GM12864 (cell line): ENCODE measurements around the gene D2HGDH.
"Not testable (repeated sequence)": the region's sequence is repeated elsewhere in the genome, so short reads cannot be mapped to it uniquely, and the experiment has no call there.

Experiments
- DNase-seq: peaks from one replicate; pipeline ENCODE4 v3.0.0-alpha.2; 2011; ENCODE audit warnings: low read depth
- H3K4me3 ChIP-seq: 2 replicates; pipeline ENCODE4 v1.5.1; 2011; ENCODE audit warnings: mild to moderate bottlenecking, low read depth, low read length, control low read depth
- CTCF ChIP-seq: IDR thresholded peaks from 2 replicates; pipeline ENCODE4 v1.5.1; 2011; ENCODE audit warnings: low read depth, mild to moderate bottlenecking, moderate library complexity, low read length, control low read depth, inconsistent platforms; ENCODE audit errors: missing control alignments

Gene D2HGDH

GRCh38 chr2:241798631-241799521, 64.4 kb downstream of the D2HGDH start:
- TF ChIP-seq CTCF = no peak
- no peak for DNase-seq
- no peak overlapping the region for H3K4me3 ChIP-seq

DNA sequence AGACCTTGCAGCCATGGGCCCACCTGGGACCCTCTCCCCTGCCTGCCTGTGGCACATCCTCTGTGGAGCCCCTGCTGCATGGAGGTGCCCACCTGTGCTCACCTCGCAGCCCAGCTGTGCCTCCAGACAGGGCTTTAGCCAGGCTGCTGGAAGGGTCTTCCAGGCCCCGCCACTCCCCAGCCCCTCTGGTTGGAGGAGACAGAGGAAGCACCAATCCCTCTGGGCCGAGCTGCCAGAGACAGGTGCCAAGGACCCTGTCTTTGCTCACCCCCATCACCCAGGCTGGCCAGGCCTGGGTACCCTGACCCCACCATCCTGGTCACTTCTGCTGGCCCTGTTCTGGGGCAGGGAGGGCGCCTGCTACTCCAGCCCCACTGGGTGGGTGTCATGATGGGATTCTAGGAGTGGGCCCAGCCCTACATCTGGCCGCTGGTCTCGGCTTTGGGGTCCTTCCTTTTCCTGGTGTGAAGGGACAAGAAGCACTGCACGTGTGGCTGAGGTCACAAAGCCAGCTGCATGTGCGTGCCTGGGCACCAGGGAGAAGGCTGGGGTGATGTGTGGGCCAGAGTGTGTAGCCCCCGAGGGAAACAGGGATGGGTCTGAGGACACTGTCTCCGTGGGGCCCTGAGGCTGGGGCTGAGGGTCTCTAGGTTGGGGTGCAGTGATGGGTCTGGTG, 65.2 kb downstream of the D2HGDH start:
- H3K4me3 ChIP-seq = no peak overlapping the region
- no peak for TF ChIP-seq CTCF
- no peak for DNase-seq

- not testable (repeated sequence) for DNase-seq, H3K4me3 ChIP-seq
Observed at GRCh38 chr2:241800198-241800903, 65.9 kb downstream of the D2HGDH start.

DNA sequence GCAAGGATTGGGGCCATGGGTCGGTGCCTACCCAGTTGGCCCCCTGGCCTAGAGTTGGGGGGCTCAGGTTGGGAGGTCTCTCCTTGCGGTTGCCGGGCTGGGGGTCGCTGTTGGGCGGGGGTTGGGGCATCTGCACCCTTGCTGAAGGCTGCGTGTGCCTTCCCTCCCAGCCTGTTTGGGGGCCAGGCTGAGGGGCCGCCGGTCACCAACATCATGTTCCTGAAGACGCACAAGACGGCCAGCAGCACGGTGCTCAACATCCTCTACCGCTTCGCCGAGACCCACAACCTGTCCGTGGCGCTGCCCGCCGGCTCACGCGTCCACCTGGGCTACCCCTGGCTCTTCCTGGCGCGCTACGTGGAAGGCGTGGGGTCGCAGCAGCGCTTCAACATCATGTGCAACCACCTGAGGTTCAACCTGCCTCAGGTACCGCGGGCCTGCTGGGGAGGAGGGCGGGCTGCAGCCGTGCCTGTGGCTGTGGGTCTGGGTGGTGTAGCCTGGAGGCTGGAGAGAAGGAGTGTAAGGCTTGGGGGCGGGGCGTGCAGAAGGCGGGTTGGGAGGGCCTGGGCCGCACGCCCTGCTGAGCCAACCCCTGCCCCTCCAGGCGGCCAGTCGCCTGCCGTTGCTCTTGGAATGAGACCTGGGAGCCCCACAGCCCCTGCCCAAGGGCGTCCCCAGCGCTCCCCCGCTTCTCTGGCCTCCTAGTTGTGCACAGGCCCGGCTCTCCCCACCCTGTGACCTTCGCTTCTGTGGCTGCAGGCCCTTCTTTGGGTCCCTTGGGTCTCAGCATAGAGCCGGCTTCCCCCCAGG, 67.4 kb downstream of the D2HGDH start:
- H3K4me3 ChIP-seq = no peak overlapping the region
- no peak for TF ChIP-seq CTCF
- DNase-seq = no peak

DNA sequence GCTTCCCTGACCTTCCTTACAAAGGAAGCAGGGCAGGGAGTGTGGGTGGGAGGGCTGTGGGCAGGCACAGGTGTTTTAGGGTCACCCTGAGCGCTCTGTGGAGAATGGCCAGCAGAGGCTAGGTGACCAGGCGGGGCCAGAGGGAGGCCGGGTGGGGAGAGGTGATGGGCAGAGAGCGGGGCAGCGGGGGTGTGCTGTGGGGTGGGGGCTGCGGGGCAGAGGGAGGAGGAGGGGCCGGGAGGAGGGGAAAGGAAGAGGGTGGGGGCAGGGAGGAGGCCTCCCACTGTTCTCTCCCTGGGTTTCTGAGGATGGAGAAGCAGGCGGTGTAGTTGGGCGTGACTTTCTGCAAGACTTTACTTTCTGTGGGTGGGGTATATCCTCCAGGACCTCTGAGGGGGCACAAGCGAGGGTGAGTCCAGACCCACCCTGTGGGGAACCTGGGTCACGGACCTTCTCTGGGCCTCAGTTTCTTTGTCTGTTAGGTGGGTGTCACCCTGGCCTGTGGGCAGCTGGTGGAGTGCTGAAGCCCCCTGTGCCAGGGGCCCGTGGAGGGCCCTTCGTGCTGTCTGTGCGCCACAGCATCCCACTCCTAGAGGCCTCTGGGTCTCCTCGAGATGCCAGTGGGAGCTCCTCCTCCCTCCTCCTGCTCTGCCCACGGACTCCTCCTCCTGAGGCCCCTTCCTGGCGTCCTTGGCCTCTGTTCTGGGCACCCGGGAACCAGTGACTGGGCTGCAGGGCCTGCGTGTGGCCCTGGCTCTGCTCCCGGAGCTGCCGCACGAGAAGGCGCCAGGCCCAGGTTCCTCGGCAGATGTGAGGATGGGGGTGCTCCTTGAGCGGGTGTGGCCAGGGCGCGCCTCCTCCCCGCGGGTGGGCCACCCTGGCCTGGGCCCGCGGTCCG, 68.2 kb downstream of the D2HGDH start:
- no peak for TF ChIP-seq CTCF
- DNase-seq = no peak
- peak overlapping the region; percentile 65; the same call in 1 of the 2 replicates for H3K4me3 ChIP-seq

DNA sequence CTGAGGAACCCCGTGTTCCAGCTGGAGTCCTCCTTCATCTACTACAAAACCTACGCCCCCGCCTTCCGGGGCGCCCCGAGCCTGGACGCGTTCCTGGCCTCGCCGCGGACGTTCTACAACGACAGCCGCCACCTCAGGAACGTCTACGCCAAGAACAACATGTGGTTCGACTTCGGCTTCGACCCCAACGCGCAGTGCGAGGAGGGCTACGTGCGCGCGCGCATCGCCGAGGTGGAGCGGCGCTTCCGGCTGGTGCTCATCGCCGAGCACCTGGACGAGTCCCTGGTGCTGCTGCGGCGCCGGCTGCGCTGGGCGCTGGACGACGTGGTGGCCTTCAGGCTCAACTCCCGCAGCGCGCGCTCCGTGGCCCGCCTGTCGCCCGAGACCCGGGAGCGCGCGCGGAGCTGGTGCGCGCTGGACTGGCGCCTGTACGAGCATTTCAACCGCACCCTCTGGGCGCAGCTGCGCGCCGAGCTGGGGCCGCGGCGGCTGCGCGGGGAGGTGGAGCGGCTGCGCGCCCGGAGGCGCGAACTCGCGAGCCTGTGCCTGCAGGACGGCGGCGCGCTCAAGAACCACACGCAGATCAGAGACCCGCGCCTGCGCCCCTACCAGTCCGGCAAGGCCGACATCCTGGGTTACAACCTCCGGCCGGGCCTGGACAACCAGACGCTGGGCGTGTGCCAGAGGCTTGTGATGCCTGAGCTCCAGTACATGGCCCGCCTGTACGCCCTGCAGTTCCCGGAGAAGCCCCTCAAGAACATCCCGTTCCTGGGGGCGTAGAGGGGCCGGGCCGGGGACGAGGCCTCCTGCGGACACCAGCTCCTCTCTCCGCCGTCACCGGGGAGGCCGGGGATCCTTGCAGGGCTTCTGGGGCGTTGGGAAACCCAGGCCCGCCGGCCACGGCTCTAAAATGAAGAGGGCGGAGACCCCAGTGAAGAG, 69.2 kb downstream of the D2HGDH start:
- TF ChIP-seq CTCF = no peak
- H3K4me3 ChIP-seq = peak overlapping the region; percentile 65
- no peak for DNase-seq
